PC-9 (cell line): ENCODE data around the gene OCSTAMP.

ENCODE experiments used
- EZH2 ChIP-seq: fragments of 200-600 bp; sonication (generic); IDR thresholded peaks from 2 replicates; pipeline ENCODE4 v1.8.0; 2017; ENCODE audit warnings: antibody characterized with exemption, low read depth
- TF ChIP-seq, protein P1 (sequence below): fragments of 200-600 bp; sonication (generic); conservative IDR thresholded peaks from 2 replicates; pipeline ENCODE4 v1.6.1; 2017; ENCODE audit warnings: mixed run types, antibody characterized with exemption, mild to moderate bottlenecking, moderate library complexity

DNA sequence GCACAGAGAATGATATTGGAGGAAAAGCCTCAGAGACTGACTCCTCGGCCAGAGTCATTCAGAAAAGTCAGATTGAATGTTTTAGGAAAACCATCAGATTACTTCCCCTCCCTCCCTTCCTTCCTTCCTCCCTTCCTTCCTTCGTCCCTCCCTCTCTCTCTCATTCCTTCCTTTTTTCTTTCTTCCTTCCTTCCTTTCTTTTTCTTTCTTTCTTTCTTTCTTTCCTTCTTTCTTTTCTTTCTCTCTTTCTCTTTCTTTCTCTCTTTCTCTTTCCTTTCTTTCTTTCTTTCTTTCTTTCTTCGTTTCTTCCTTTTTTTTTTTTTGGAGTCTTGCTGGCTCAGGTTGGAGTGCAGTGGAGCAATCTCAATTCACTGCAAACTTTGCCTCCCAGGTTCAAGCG, 7.4 kb downstream of the OCSTAMP start:
- TF ChIP-seq, protein P1, sequence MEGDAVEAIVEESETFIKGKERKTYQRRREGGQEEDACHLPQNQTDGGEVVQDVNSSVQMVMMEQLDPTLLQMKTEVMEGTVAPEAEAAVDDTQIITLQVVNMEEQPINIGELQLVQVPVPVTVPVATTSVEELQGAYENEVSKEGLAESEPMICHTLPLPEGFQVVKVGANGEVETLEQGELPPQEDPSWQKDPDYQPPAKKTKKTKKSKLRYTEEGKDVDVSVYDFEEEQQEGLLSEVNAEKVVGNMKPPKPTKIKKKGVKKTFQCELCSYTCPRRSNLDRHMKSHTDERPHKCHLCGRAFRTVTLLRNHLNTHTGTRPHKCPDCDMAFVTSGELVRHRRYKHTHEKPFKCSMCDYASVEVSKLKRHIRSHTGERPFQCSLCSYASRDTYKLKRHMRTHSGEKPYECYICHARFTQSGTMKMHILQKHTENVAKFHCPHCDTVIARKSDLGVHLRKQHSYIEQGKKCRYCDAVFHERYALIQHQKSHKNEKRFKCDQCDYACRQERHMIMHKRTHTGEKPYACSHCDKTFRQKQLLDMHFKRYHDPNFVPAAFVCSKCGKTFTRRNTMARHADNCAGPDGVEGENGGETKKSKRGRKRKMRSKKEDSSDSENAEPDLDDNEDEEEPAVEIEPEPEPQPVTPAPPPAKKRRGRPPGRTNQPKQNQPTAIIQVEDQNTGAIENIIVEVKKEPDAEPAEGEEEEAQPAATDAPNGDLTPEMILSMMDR: no peak
- TF ChIP-seq EZH2: no peak
